ENCODE data around the gene CLOCK.

DNA sequence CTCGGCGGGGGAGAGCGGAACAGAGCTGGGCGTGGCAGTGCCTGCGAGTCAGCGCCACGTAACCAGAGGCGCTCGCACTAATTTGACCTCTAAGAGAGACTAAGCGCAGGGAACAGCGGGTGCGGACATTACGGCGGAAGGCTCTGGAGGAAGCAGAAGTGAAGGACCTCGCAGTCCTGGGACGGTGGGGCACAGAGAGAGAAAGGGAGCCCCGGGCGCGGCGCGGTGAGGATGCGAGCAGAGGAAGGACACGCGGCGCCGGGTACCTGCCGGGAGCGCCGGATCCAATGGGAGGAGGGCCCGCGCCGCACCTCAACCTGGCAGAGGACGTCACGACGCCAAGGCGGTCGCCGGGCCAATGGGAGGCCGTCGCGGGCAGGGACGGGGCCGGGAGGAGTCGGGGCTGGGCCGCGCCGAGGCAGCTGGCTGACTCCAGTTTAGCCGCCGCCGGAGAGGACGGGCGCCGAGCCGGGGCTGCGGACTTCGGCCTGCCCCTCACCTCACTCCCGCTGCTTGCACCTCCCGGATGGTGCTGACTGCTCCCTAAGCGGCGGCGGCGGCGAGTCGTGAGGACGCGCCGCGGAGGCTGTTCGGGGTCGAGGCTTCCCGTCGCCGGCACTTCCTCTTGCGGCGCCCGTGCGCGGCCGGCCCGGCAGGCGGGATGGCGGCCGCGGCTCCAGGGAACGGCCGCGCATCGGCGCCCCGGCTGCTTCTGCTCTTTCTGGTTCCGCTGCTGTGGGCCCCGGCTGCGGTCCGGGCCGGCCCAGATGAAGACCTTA, 151.0 kb downstream of the CLOCK start, which contains the start of gene TMEM165:
- TF ChIP-seq MXI1 (IDR thresholded peaks at IDR 0.05; ENCODE audit: low read depth, low read length): peak; percentile 82
- no peak for TF ChIP-seq TCF12 (IDR thresholded peaks at IDR 0.05)
- TF ChIP-seq YY1 (IDR thresholded peaks at IDR 0.05; ENCODE audit: low read depth): no peak
- TF ChIP-seq, protein P1, sequence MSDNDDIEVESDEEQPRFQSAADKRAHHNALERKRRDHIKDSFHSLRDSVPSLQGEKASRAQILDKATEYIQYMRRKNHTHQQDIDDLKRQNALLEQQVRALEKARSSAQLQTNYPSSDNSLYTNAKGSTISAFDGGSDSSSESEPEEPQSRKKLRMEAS (IDR thresholded peaks at IDR 0.05; ENCODE audit: low read depth): no peak; the same call in 1 of the 2 replicates
